DMS153 treated with DMSO at 0.1 percent for 48 hours (cell line): ENCODE measurements around the gene NOP16.

Experiments
- DNase-seq: peaks from one replicate; lab custom pipeline; 2025; ENCODE audit not compliant: unreplicated experiment; lab: John Stamatoyannopoulos, UW

Gene NOP16

DNA sequence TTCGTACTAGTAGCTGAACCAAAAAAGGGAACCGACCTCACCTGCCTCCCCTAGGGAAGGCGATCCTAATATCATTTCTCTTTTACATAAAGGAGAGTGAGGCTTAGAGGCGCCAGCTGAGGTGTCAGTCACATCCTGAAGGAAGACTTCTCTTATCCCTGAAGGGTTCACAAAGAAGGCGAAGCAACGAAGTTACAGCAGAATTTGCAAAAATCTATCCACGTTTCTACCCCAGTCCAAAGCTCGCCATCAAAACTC is 26.2 kb downstream of the NOP16 start:
- DNase-seq, result no peak

DNA sequence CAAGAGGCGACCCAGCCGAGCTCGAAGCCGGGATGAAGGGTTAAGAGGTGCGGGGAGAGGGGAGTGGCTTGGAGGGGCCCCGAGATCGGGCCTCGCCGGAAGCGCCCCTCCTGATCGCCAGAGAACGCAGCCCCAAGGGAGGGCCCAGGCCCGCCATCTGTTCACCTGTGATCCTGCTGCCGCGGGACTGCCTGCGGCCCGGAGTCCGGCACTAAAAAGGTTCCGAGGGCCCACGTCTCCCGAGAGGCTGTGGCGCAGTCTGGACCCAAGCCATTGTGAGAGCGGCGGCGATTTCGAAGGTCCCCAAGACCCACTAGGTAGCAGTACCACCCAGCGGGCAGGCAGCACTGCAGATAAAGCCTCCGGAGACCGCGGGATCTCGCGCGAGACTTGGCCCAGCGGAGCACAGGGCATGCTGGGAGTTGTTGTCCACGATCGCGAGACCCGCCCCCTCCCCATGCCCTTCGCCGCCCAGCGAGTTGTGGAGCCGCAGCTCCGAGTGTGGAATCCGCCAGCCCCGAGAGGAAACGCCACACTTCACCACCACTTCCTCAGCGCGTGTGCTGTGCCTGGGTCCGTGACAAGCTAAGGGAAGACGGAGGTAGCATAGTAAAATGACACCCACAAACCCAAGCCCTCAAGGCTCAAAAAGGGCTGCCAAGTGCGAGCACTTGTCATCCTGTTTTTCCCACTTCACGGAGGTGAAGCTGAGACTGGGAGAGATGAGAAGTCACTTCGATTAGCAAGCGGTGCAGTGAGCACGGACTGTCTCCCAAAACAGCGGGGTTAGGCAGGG is 26.8 kb downstream of the NOP16 start, which contains the start of gene KIAA1191:
KIAA1191 (minus strand) TSS at position 328 of the 796 bp plus-strand sequence. CDS start 2,256 bp downstream, outside the sequence.
- peak; percentile 43 for DNase-seq

DNA sequence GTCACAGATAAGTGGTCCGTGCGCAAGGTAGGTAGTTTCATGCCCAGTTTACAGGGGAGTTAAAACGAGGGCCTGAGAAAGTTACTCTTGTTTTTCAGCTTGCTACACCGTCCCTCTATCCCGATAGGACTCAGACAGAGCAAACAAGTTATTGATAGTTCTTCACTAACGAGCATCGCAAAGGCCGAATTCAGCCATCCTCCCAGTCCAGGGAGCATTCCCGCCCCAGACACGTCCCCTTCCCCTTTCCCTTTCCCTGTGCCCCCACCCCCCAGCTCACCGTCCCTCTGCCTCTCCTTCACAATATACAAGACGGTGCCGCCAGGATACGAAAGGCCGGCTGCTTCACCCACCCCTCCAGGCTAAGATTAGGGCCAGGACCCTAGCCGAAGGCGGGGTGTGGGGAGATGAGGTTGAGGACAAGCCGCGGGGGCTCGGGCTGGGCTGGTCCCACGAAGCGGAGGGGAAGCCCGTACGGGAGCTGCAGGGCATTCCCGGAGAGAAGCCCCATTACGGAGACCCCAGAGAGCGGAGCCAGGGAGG is 27.4 kb downstream of the NOP16 start:
- DNase-seq, result no peak

DNA sequence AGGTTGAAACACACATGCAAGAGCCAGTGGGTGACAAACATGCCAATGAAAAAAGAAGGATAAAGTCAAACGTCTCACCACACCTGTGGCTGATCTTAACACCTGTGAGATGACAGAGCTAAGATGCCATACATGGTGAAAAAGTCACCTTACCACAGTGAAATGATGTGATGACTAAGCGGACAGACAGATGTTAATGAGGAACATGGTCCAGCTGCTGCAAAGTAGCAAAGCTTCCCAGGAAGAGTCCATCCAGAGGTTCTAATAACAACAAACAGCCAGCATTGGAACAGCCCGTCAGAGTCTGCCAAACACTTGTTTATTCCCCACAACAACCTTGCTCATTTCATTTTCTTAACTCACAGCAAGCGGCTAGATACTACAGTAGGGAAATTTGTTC is 28.7 kb downstream of the NOP16 start:
- no peak for DNase-seq

DNA sequence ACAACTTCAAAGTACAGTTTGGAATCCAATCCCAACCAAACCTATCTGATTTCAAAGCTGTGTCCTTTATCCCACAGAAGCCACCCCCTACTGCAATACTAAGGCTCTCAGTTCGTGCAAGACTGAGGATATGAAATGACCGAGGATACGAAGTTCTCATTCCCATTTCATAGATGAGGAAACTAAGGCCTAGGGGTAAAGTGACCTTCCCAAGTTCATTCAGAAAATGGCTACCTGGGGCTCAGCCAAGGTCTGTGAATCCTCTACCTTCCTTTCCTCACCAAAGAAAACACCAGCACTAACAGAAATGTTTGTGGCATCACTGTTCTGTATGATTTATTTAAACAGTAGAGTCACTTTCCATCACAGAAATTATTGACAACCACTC is 32.2 kb downstream of the NOP16 start:
- no peak for DNase-seq

DNA sequence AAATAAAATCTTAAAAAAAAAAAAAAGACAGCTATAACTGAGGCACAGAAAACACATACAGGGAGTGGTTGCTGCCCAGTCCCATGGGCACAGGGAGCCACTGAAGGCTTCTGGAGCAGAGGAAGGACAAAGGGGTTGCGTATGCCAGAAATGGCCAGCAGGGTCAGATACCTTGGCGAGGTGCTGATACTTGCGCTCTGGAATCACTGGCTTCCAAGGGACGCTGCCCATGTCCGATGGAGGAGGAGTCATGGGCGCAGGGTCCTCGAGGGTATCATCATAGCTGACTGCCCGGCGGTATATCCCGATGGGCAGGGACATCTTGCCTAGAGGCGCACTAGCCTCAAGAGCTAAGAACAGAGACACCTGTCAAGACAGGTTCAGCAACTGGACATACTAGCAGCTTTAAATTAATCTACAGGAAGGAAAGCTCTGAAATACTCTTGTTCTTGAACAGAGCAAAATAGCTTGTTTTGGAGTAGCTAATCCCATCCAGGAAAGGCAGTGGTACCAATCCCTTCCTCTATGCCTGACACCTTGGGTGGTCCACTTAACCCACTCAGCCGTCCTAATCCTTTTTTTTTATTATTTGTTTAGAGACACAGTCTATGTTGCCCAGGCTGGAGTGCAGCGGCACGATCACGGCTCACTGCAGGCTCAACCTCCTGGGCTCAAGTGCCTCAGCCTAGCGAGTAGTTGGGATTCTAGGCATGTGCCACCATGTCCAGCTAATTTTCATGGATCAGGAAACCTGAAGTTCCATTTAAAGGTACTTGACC is 32.8 kb downstream of the NOP16 start:
- DNase-seq, result no peak

DNA sequence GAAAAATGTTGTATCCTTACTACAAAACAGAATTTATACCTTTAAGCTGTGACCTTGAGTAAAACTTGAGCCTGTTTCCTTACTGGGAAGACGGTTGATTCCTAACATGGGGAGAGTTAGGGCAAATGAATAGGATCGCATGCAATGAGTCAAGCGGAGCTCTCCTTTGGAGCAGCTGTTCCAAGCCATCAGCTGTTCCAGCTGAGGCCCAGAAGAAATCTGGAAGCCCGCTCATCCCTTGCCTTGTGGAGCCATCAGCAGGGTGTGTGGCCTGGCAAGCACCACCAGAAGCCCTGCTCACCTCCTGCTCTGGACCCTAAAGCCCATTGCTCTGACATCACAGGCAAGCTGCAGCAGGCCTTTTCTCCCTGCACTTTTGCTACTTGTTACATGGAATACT is 34.9 kb downstream of the NOP16 start:
- DNase-seq, result no peak

DNA sequence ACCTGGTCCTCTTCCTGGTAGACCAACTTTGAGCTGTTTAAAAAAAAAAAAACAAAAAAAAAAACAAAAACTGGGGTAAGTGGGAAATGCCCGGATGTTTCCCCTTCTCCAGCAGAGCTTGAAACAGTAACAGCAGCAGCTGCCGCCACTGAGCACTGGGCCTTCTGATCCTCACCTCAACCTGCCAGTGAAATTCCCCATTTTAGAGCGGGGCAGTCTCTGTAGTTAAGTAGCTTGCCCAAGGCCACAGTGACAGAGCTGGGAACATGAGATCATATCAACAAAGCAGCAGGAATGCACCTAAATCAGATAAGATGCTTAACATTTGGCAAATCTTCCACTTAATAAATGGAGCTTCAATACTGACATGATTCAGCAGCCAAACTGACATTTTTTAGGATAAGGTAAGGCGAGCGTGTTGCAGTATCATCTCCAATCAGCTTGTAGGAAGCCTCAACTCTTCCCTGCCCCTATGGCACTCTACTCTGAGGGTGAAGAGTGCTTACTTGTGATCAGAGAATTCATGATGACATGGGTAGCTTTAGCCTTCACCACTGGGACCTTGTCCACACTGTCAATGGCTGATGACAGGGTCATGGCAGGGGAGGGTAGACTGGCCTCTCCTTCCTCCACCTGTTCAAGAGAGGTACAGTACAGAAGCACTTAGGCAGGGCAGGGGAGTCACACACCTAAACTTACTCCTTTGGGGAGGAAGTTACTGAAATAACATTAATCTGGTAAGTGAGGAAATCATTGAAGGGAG is 36.1 kb downstream of the NOP16 start:
- DNase-seq, result no peak

DNA sequence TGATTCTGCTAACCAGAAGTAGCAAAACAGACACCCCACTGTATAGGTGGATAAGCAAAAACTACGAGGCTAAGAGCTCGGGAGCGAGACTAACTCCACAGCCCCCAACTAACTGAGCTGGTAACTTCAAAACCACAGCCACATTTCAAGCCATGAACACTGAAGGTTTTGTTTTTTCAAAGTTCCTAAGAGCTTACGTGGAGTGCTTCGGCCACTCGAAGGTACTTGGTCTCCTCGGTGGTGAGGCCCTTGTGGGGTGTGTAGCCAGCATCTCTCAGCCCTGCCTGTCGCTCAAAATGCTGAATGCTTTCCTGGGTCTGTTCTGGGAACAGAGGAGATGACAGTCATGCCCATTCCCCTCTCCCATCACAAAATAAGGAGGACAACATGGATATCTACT is 38.0 kb downstream of the NOP16 start:
- DNase-seq, result no peak

DNA sequence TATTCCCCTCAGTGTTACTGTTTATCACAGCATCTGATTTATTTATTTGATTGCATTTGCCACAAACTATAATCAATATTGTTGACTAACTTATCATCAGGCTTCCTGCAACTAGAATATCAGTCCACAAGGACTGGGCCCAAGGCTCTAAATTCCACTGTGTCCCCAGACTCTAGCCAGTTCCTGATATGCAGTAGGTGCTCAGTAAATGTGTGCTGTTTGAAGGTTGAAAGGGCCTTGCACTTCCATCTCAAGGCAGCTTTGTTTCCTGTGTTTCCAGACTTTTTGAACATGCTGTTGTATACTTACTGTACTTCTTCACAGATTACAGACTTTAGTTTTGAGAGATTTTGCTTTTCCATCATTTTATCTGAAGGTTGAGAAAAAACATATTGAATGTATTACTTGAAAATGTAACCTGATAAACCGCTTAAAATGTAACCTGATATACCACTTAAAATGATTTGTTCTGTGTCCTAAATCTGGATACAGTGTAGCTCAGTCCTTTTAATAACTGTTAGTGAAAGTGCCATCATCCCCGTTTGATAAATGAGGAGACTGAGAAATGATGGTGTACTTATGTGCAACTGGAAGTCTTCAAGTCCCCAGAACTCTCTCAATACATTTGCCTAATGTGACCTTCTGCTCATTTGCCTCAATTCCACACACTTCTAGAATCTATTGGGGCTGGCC is 45.5 kb downstream of the NOP16 start:
- DNase-seq, result no peak

DNA sequence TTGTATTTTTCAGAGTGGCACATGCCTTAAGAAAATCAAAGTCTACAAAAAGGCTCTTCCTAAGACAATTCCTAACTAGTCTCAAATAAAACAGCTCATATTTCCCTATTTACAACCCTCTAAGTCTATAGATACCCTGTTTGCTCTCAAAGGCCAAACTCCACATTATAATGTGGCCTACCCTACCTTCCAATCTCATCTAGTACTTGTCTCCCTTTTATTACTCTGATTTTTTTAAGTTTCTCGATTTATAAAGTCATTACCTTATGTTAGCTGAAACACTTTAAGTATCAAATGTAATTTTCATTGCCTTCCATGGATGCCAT is 46.3 kb downstream of the NOP16 start:
- no peak for DNase-seq

DNA sequence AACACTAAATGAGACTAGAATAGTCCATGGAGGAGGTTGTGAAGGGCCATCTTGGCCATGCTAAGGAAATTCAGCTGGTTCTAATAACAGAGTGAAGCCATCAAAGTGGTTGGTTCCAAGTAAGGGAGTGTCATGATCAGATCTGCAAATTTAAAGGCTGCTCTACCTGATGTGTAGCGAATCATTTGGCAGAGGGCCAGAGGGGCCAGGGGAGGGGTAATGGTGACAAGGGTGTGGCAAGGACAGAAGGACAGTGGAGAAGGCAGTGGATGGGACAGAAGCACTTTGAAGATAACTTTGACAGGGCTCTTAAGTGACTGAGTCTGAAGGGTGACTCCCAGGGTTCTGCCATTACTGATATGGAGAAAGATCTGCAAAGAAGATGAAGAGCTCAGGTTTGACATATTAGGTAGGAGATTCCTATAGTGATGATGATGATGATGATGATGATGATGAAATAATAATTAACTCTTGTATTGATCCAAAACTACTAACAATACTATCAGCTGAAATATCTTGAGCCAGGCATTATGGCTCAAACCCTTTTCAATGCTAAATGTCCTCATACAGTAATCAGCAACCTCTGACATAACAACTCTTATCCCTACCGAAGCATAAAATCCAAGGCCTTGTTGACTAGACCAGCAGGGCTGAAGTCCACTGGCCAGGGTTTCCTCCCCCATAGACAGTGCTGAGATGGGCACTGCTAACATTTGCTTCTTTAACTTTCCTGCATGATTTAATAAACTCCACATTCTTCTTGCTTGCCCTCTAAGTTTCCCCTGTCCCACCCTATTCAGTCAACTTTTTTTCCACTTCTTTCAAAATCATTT is 46.9 kb downstream of the NOP16 start:
- no peak for DNase-seq

DNA sequence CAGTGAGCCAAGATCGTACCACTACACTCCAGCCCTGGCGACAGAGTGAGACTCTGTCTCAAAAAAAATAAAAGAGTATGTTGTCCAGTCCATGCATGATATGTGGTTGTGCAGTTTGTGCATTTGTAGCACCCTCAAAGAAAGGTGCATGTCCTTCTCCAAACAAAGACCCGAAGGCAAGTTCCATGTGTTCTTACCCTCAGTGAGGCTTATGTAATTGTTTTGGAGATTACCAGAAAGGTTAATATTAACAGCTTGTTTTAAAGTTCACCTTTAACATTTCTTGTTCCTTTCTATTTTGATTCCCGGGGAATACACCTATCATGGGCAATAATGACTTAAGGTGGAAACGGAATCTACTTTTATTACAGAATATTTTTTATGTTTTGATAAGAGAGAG is 49.1 kb downstream of the NOP16 start:
- DNase-seq, result no peak

DNA sequence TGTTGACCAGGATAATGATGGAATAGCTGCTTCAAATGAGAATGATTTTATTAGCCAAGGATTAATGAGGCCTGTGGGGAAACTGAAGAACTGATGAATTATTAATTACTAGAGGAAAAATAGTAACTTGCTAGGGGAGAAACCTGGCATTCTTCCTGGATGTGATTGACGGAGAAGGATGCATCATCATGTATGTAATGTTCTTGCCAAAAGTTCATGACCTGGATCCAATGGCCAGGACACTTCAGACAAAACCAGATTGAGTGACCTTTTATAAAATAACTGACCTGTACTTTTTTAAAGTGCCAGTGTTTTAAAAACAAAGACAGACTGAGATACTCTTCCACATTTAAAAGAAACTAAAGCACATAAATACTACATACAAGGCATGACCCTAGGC is 50.5 kb downstream of the NOP16 start:
- no peak for DNase-seq

DNA sequence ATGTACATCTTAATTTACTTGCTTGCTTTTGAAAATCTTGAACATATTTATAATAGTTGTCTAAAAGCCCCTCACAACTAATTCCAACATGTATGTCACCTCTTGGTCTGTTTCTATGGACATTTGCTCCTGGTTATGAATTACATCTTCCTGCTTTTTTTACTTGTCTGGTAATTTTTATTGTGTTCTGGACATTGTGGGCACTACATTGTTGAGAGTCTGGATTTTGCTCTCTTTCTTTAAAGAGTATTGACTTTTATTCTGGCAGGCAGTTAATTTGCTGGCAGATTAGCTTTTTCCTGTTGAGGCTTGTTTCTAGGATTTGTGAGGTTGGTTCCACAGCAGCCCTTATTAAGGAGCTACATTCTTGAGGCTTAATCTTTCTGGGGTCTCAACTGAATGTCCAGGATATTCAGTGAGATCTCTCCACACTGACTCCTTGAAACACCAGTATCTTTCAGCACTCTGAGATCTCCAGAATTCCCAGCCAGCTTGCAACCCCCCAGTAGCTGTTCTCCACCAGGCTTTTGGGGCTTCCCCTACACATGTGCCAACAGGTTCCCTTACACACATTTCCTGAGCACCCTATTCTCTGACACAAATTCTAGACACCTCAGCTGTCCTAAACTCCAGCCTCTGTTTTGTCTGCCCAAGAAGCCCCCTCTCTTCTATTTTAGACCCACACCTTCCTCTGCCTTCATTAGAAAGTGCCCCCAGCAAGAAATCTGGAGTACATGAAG is 54.2 kb downstream of the NOP16 start:
- no peak for DNase-seq
